GM11168 (cell line): Measurements from ENCODE around the gene LRRC18.

Experiments
- in situ Hi-C: fragments of 300-500 bp; cut with MboI; formaldehyde crosslinking; loops from one replicate; pipeline ENCODE4 v1.12.0; 2022; ENCODE audit warnings: low sequenced_read_pairs; ENCODE audit not compliant: unreplicated experiment

The LRRC18 gene

GRCh38 chr10:48885376-48885775 is 54.3 kb downstream of the LRRC18 start:
- in situ Hi-C loops = no loop called here

DNA sequence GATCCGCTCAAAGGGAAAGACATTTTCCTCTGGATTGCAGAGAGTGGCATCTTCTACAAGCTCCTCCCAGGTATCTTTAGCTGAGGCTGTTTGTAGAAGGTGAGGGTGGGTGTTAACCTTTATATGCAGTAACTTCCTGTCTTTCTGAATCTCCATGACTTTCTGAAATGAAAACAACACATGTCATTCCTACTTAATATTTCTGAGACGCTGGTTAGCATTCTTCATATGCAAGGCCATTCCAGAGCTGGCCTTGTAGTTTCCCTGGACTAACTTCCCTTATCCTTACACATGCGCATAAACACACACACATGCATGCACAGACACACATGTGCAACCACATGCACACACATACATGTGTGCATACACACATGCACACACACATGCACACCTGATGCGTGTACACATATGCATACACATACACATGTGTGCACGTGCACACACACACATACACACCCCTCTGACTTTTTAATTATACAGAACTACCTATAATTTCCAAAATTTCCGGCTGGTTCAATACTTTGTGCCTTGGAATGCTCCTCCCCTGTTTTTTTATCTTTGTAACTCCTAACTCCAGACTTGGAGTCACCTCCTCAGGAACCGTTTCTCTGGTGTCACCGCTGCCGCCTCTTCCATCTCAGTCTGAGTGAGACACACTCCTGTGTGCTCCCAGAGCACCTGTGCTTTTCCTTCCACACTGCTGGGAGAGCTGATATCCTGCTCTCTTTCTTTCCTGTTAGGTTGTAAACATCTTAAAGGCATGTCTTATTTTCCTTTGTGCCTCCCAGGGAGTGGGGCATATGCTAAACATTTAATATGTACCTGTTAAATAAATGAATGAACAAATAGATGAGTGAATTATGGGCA is 55.2 kb downstream of the LRRC18 start:
- in situ Hi-C loops = no loop called here

DNA sequence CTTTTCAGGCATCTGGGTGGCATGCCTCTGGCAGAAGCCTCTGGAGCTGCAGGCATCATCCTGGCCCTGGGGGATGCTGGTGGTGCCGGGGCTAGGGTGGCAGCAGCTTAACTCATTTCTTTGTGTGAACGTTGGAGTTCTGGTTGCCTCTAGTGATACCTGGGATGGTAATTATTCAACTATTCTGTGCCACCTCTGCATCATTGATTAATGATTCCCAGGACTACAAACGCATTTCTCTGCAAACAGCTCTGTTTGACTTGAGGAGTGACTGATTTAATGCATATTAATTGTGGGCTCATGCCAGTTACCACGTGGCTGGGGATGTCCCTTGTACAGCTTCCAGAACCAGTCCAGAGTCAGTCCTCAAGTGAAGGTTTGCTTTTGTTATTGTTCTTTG is 55.9 kb downstream of the LRRC18 start:
- in situ Hi-C loops = no loop called here

DNA sequence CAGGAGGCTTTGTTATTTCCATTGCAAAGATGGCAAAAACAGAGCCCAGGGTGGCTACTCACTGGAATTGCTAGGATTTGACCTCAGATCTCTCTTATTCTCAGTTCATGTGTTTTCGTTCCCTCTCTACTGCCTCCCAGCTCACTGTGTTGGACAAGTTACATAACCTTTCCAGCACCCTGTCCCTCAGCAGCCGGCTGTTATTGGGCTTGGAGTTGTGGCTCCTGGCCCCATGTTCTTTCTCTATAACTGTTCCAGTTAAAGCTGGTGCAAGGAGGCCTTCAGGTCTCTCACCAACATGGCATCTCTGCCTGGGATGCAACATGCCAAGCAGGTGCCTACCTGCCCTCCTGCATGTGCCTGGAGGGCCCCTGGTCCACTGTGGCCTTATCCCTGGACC is 56.8 kb downstream of the LRRC18 start:
- in situ Hi-C loops = no loop called here

- in situ Hi-C loops = no loop called here
Measured at GRCh38 chr10:48881937-48882336, 57.7 kb downstream of the LRRC18 start.

- in situ Hi-C loops = no loop called here
Measured at GRCh38 chr10:48880016-48880705, 59.5 kb downstream of the LRRC18 start.

DNA sequence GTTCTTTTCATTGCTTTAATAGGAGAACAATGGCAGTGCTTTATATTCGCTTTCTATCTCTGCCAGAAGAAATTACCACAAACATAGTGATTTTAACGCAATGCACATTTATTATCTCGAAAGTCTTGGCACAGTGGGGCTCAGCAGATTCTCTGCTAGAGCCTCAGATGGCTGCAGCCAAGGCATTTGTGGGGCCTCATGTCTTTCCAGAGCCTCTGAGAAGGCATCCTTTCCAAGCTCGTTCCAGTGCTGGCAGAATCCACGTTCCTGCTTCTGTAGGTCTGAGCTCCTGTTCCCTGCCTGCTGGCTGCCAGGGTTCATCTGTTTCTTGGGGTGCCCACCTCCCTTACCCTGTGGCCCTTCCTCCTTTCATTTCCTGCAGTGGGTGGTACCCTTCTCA is 60.2 kb downstream of the LRRC18 start:
- in situ Hi-C loops = no loop called here

DNA sequence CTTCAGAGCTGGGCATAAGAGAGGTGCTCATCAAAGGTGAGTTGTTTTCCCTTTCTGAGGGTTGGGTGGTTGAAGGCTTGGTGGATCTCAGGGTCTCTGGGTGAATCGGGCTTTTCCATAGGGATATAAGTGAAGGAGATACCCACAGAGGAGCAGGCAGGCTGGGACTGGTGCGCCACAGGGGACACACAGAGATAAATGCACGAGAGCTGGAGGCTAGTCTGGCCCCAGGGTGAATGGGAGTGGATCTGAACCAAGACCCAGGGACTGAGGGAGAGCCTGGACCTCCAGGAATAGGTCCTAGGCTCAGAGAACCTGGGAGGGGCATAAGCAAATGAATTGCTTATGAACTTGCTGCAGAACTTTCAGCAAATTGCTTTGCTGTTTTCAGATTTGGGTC is 61.5 kb downstream of the LRRC18 start:
- in situ Hi-C loops = no loop called here

GRCh38 chr10:48872234-48872633 is 67.4 kb downstream of the LRRC18 start:
- in situ Hi-C loops = no loop called here
